SK-N-MC (cell line): ENCODE data around the gene TLE2.

Experiments
- EZH2 ChIP-seq: fragments of 200-600 bp; sonication (generic); IDR thresholded peaks from one replicate; pipeline ENCODE4 v1.6.1; 2017; ENCODE audit warnings: antibody characterized with exemption
- POLR2AphosphoS5 ChIP-seq: IDR thresholded peaks from 2 replicates; pipeline ENCODE4 v1.6.1; 2012; ENCODE audit warnings: mild to moderate bottlenecking, low read depth, low read length, borderline replicate concordance

GRCh38 chr19:2970201-2970835, 58.8 kb downstream of the TLE2 start:
- TF ChIP-seq POLR2AphosphoS5 (no peak), EZH2 (no peak)
